BLaER1 (cell line): ENCODE data around the gene PRKCSH.
"Not testable (repeated sequence)": the region's sequence is repeated elsewhere in the genome, so short reads cannot be mapped to it uniquely, and the experiment has no call there.

ENCODE experiments used
- H3K27ac ChIP-seq: shearing (Covaris generic); formaldehyde crosslinking; 2 replicates; pipeline ENCODE4 v1.8.1; 2022
- H3K27me3 ChIP-seq: shearing (Covaris generic); formaldehyde crosslinking; 2 replicates; pipeline ENCODE4 v1.8.1; 2022
- H3K36me3 ChIP-seq: shearing (Covaris generic); formaldehyde crosslinking; 2 replicates; pipeline ENCODE4 v1.8.1; 2022
- H3K4me1 ChIP-seq: shearing (Covaris generic); formaldehyde crosslinking; 2 replicates; pipeline ENCODE4 v1.8.1; 2022
- H3K4me2 ChIP-seq: shearing (Covaris generic); formaldehyde crosslinking; 2 replicates; pipeline ENCODE4 v1.8.1; 2022
- H3K4me3 ChIP-seq: shearing (Covaris generic); formaldehyde crosslinking; 2 replicates; pipeline ENCODE4 v1.8.1; 2022
- H3K9ac ChIP-seq: shearing (Covaris generic); formaldehyde crosslinking; 2 replicates; pipeline ENCODE4 v1.8.1; 2022
- H3K9me3 ChIP-seq: shearing (Covaris generic); formaldehyde crosslinking; 2 replicates; pipeline ENCODE4 v1.8.1; 2022
- H4K20me1 ChIP-seq: shearing (Covaris generic); formaldehyde crosslinking; 2 replicates; pipeline ENCODE4 v1.8.1; 2022
- Cebpa-rat ChIP-seq: shearing (Covaris generic); IDR thresholded peaks from 2 replicates; pipeline ENCODE4 v1.8.1; 2022

The PRKCSH gene

DNA sequence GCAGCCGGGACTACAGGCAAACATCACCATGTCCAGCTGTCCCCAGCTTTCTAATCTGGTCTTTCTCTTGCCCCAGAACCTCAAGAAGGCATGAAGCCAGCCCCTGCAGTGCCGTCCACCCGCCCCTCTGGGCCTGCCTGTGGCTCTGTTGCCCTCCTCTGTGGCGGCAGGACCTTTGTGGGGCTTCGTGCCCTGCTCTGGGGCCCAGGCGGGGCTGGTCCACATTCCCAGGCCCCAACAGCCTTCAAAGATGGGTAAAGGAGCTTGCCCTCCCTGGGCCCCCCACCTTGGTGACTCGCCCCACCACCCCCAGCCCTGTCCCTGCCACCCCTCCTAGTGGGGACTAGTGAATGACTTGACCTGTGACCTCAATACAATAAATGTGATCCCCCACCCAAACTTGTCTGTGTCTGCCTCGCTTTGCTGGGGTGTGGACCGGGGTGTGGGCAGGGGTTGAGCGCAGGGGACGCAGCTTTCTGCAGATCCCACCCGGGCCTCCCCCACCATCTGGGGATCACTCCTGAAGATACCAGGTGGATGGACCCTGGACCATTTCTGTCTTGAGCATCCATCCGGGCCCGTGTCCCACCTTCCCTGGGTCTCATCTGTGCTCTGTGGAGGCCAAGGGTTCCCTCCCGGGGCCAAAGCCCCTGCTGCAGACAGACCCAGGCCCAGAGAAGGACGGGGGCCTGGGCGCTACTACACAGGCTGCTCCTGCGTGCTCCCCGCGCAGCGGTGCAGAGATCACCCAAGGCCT is 15.3 kb downstream of the PRKCSH start:
- H3K27ac ChIP-seq: no peak overlapping the region
- no peak overlapping the region for H3K4me2 ChIP-seq
- peaks cover 53% of the 10 kb centered on the region for H3K36me3 ChIP-seq
- no peak for TF ChIP-seq Cebpa-rat
- H3K9me3 ChIP-seq: no peaks in the 10 kb centered on the region
- H3K9ac ChIP-seq: no peak overlapping the region
- H3K4me1 ChIP-seq: peaks cover 7% of the 10 kb centered on the region
- no peak overlapping the region for H3K4me3 ChIP-seq
- no peaks in the 10 kb centered on the region; the same call in 1 of the 2 replicates for H4K20me1 ChIP-seq
- H3K27me3 ChIP-seq: no peaks in the 10 kb centered on the region

GRCh38 chr19:11451327-11451870 is 16.0 kb downstream of the PRKCSH start:
- no peak for TF ChIP-seq Cebpa-rat
- no peaks in the 10 kb centered on the region for H3K27me3 ChIP-seq
- no peaks in the 10 kb centered on the region; the same call in 1 of the 2 replicates for H4K20me1 ChIP-seq
- H3K27ac ChIP-seq: no peak overlapping the region
- H3K4me1 ChIP-seq: peaks cover 7% of the 10 kb centered on the region
- H3K9me3 ChIP-seq: no peaks in the 10 kb centered on the region
- no peak overlapping the region for H3K4me2 ChIP-seq
- H3K9ac ChIP-seq: no peak overlapping the region
- no peak overlapping the region for H3K4me3 ChIP-seq
- peaks cover 47% of the 10 kb centered on the region for H3K36me3 ChIP-seq

GRCh38 chr19:11451871-11452619 is 16.6 kb downstream of the PRKCSH start:
- no peak overlapping the region for H3K27ac ChIP-seq
- H3K4me2 ChIP-seq: no peak overlapping the region
- no peaks in the 10 kb centered on the region for H3K9me3 ChIP-seq
- peaks cover 42% of the 10 kb centered on the region for H3K36me3 ChIP-seq
- no peak overlapping the region for H3K4me3 ChIP-seq
- H4K20me1 ChIP-seq: no peaks in the 10 kb centered on the region; the same call in 1 of the 2 replicates
- H3K4me1 ChIP-seq: peaks cover 7% of the 10 kb centered on the region
- H3K9ac ChIP-seq: no peak overlapping the region; the same call in 1 of the 2 replicates
- no peaks in the 10 kb centered on the region for H3K27me3 ChIP-seq
- no peak for TF ChIP-seq Cebpa-rat

DNA sequence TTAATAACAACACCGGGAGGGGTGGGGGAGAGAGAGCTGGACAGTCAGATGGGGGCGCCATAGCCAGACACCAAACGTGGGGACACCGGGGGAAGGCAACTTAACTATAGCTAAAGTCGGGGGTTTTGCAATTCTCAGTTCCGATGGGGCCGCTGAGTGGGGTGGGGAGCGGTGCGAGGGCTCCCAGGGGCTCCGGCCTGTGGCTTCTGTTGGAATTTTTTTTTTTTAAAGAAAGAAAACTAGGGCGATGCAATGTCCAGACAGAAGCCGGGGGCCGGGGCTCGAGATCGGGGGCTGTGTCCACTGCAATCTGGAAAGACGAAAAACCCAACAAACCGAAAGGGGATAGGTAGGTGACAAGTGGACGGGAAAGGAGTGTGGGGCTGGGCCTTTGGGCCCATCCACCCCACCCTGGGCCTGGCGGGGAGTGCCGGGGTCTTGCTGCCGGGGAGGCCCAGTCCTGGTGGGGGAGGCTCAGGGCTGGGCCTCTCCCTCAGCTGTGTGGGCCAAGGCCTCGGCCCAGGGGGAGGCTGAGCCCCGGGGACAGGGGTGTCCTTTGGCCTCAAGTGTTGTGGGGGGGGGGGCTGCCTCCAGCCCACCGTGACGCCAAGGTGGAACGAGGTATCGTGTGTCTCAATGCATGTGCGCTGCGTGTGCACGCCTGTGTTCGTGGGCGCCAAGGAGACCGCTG is 17.3 kb downstream of the PRKCSH start:
- H3K4me2 ChIP-seq: no peak overlapping the region
- H3K9me3 ChIP-seq: no peaks in the 10 kb centered on the region
- TF ChIP-seq Cebpa-rat: no peak
- no peaks in the 10 kb centered on the region; the same call in 1 of the 2 replicates for H4K20me1 ChIP-seq
- no peak overlapping the region for H3K27ac ChIP-seq
- H3K4me1 ChIP-seq: peaks cover 7% of the 10 kb centered on the region
- H3K4me3 ChIP-seq: no peak overlapping the region
- H3K36me3 ChIP-seq: peaks cover 34% of the 10 kb centered on the region
- H3K9ac ChIP-seq: no peak overlapping the region
- H3K27me3 ChIP-seq: no peaks in the 10 kb centered on the region

DNA sequence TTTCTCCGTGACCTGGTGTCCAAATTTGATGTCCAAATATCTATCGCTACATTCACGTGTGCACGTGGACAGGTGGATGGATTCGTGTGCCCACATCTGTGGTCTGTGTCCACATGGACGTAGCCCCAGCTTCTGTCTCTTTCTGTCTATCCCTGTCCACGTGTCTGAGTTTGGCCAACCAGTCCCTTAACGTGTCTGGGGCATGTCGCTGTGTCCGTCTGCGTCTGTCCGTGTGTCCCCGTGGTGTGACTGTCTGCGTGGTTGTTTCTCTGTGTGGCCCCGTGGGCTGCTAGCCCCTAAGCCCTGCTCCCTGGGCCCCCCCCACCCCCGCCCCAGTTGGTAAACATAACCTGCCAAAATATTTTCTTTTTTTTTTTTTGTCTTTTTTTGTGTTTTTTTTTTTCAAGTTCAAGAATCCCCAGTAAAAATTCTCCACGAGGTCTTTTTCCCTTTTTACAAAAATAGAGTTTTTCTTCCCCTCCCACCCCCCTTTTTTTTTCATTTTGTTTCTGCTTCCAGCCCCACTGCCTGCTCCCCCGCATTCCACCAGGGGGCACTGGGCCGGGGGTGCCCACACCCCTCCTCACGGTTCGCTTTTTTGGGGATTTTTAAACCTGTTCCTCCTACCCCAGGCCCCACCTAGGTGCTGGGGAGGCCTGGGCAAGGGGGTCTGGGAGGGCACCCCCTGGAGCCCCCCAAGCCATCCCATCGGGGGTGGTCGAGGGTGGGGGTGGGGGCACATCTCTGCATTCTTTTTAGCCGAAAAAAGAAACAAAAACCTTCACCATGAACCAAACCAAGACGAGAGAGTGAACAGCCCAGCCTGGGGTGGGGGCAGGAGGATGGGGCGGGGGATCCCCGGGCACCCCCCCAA is 18.3 kb downstream of the PRKCSH start:
- Histone ChIP-seq H3K9me3 (no peaks in the 10 kb centered on the region), H3K9ac (no peak overlapping the region), H3K4me3 (no peak overlapping the region), H3K4me2 (no peak overlapping the region), H3K27me3 (no peaks in the 10 kb centered on the region), H4K20me1 (no peaks in the 10 kb centered on the region), H3K4me1 (peaks cover 7% of the 10 kb centered on the region), H3K27ac (no peak overlapping the region), H3K36me3 (peaks cover 25% of the 10 kb centered on the region)
- TF ChIP-seq Cebpa-rat: no peak

DNA sequence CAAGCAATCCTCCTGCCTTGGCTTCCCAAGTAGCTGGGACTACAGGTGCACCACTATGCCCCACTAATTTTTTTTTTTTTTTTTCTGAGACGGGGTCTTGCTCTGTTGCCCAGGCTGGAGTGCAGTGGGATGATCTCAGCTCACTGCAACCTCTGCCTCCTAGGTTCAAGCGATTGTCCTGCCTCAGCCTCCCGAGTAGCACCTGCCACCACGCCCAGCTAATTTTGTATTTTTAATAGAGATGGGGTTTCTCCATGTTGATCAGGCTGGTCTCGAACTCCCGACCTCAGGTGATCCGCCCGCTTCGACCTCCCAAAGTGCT is 19.8 kb downstream of the PRKCSH start:
- not testable (repeated sequence) for H3K27ac ChIP-seq, H3K4me3 ChIP-seq, H3K9me3 ChIP-seq, H3K9ac ChIP-seq, H3K27me3 ChIP-seq, H3K4me1 ChIP-seq, H4K20me1 ChIP-seq, H3K4me2 ChIP-seq
- peaks cover 10% of the 10 kb centered on the region for H3K36me3 ChIP-seq

GRCh38 chr19:11456659-11457058 is 21.2 kb downstream of the PRKCSH start:
- TF ChIP-seq Cebpa-rat: no peak
- Histone ChIP-seq H4K20me1 (no peaks in the 10 kb centered on the region), H3K4me3 (no peak overlapping the region), H3K9ac (no peak overlapping the region), H3K4me1 (peaks cover 6% of the 10 kb centered on the region), H3K27me3 (no peaks in the 10 kb centered on the region), H3K9me3 (no peaks in the 10 kb centered on the region), H3K36me3 (no peaks in the 10 kb centered on the region), H3K4me2 (no peak overlapping the region), H3K27ac (no peak overlapping the region)

- no peak overlapping the region for H3K27ac ChIP-seq
- no peak for TF ChIP-seq Cebpa-rat
- no peaks in the 10 kb centered on the region for H4K20me1 ChIP-seq
- no peaks in the 10 kb centered on the region for H3K9me3 ChIP-seq
- no peaks in the 10 kb centered on the region for H3K27me3 ChIP-seq
- peaks cover 2% of the 10 kb centered on the region for H3K4me1 ChIP-seq
- no peak overlapping the region for H3K9ac ChIP-seq
- H3K4me3 ChIP-seq: no peak overlapping the region
- H3K36me3 ChIP-seq: no peaks in the 10 kb centered on the region
- H3K4me2 ChIP-seq: no peak overlapping the region
Observed at GRCh38 chr19:11457115-11457514, 21.7 kb downstream of the PRKCSH start.

DNA sequence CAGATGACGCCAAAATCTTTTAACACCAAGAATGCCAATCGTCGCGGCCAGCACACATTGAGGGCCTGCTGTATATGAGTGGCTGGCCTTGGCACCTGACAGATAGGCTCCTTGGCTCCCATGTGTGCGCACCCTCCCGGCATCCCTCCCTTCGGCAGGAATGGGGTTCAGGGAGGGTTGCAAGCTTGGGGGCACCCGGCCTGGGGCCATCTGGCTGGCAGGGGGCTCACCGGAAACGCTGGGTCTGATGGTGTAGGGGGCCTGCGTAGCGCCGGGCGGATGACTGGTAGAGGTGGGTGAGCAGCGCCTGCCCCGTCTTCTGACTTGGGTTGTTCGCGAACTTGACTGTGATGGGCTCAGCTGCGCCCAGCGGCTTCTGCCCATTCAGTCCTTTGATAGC is 22.4 kb downstream of the PRKCSH start:
- Histone ChIP-seq H3K4me3 (no peak overlapping the region), H3K27me3 (no peaks in the 10 kb centered on the region), H3K36me3 (no peaks in the 10 kb centered on the region), H3K9ac (no peak overlapping the region), H3K4me2 (no peak overlapping the region), H4K20me1 (no peaks in the 10 kb centered on the region), H3K4me1 (no peaks in the 10 kb centered on the region), H3K27ac (no peak overlapping the region), H3K9me3 (no peaks in the 10 kb centered on the region)
- no peak for TF ChIP-seq Cebpa-rat
